Muscle layer of duodenum (tissue), 2 donors: ENCODE results near the gene NETO1.

ENCODE experiments used
- H3K27ac ChIP-seq: one replicate; pipeline ENCODE4 v1.7.0; 2013; ENCODE audit warnings: mild to moderate bottlenecking, low read length
- H3K27me3 ChIP-seq: one replicate; pipeline ENCODE4 v1.7.0; 2013; ENCODE audit warnings: low read depth, mild to moderate bottlenecking, control low read depth, low read length
- H3K36me3 ChIP-seq, 2 donors: one replicate each; pipeline ENCODE4 v1.7.0; 2013; ENCODE audit warnings: low read length in 2 of 2, control low read depth in 1 of 2, mild to moderate bottlenecking in 1 of 2; ENCODE audit not compliant: insufficient read depth in 2 of 2, control insufficient read depth in 1 of 2
- H3K4me1 ChIP-seq, 2 donors: one replicate each; pipeline ENCODE4 v1.7.0; 2013; ENCODE audit warnings: low read length in 2 of 2, mild to moderate bottlenecking in 2 of 2, control low read depth in 1 of 2, moderate library complexity in 1 of 2; ENCODE audit not compliant: insufficient read depth in 2 of 2, control insufficient read depth in 1 of 2
- H3K4me3 ChIP-seq, 2 donors: one replicate each; pipeline ENCODE4 v1.7.0; 2013; ENCODE audit warnings: low read length in 2 of 2, low read depth in 1 of 2, mild to moderate bottlenecking in 1 of 2
- H3K9me3 ChIP-seq, 2 donors: one replicate each; pipeline ENCODE4 v1.7.0; 2013; ENCODE audit warnings: low read length in 2 of 2, control low read depth in 1 of 2, mild to moderate bottlenecking in 1 of 2; ENCODE audit not compliant: control insufficient read depth in 1 of 2
- donor health status: healthy.

Gene NETO1

GRCh38 chr18:72869226-72870185, 1.7 kb upstream of the NETO1 start:
- H3K36me3 ChIP-seq: no peaks in the 10 kb centered on the region
- H3K4me1 ChIP-seq: peaks cover 0 to 26% of the 10 kb centered on the region in 2 donors
- peaks cover 4% of the 10 kb centered on the region for H3K27me3 ChIP-seq
- no peak overlapping the region for H3K4me3 ChIP-seq
- no peak overlapping the region for H3K27ac ChIP-seq
- no peaks in the 10 kb centered on the region for H3K9me3 ChIP-seq

GRCh38 chr18:72868585-72869225, 918 bp upstream of the NETO1 start:
- Histone ChIP-seq H3K9me3 (no peaks in the 10 kb centered on the region), H3K27me3 (peaks cover 4% of the 10 kb centered on the region), H3K4me3 (peak overlapping the region in 1 of 2 donors; percentile 57), H3K27ac (no peak overlapping the region), H3K4me1 (peaks cover 0 to 26% of the 10 kb centered on the region in 2 donors), H3K36me3 (no peaks in the 10 kb centered on the region)

- no peak overlapping the region for H3K27ac ChIP-seq
- no peaks in the 10 kb centered on the region for H3K9me3 ChIP-seq
- peaks cover 0 to 26% of the 10 kb centered on the region in 2 donors for H3K4me1 ChIP-seq
- no peaks in the 10 kb centered on the region for H3K36me3 ChIP-seq
- peak overlapping the region in 1 of 2 donors; percentile 50 for H3K4me3 ChIP-seq
- peaks cover 4% of the 10 kb centered on the region for H3K27me3 ChIP-seq
Observed at GRCh38 chr18:72866901-72867745, 664 bp downstream of the NETO1 start.

- Histone ChIP-seq H3K4me3 (peak overlapping the region in 1 of 2 donors; percentile 50), H3K4me1 (peaks cover 0 to 26% of the 10 kb centered on the region in 2 donors), H3K27me3 (peaks cover 4% of the 10 kb centered on the region), H3K27ac (no peak overlapping the region), H3K36me3 (no peaks in the 10 kb centered on the region), H3K9me3 (no peaks in the 10 kb centered on the region)
Observed at GRCh38 chr18:72866442-72866900, 1.3 kb downstream of the NETO1 start.

GRCh38 chr18:72863754-72864153, 4.0 kb downstream of the NETO1 start:
- H3K4me3 ChIP-seq: no peak overlapping the region
- peaks cover 0 to 18% of the 10 kb centered on the region in 2 donors for H3K4me1 ChIP-seq
- H3K36me3 ChIP-seq: no peaks in the 10 kb centered on the region
- no peak overlapping the region for H3K27ac ChIP-seq
- no peaks in the 10 kb centered on the region for H3K9me3 ChIP-seq
- peaks cover 4% of the 10 kb centered on the region for H3K27me3 ChIP-seq

- no peaks in the 10 kb centered on the region for H3K27me3 ChIP-seq
- no peaks in the 10 kb centered on the region for H3K4me1 ChIP-seq
- H3K27ac ChIP-seq: no peak overlapping the region
- no peaks in the 10 kb centered on the region for H3K9me3 ChIP-seq
- H3K4me3 ChIP-seq: no peak overlapping the region
- H3K36me3 ChIP-seq: no peaks in the 10 kb centered on the region
Observed at GRCh38 chr18:72859088-72859487, 8.7 kb downstream of the NETO1 start.

GRCh38 chr18:72849671-72850070, 18.1 kb downstream of the NETO1 start:
- Histone ChIP-seq H3K4me3 (no peak overlapping the region), H3K27ac (no peak overlapping the region), H3K27me3 (no peaks in the 10 kb centered on the region), H3K4me1 (no peaks in the 10 kb centered on the region), H3K36me3 (no peaks in the 10 kb centered on the region), H3K9me3 (no peaks in the 10 kb centered on the region)

GRCh38 chr18:72848503-72849237, 19.1 kb downstream of the NETO1 start:
- H3K36me3 ChIP-seq: no peaks in the 10 kb centered on the region

GRCh38 chr18:72847771-72848170, 20.0 kb downstream of the NETO1 start:
- no peaks in the 10 kb centered on the region for H3K9me3 ChIP-seq
- no peaks in the 10 kb centered on the region for H3K4me1 ChIP-seq
- H3K36me3 ChIP-seq: no peaks in the 10 kb centered on the region
- H3K4me3 ChIP-seq: no peak overlapping the region
- H3K27me3 ChIP-seq: no peaks in the 10 kb centered on the region
- H3K27ac ChIP-seq: no peak overlapping the region

More at GRCh38 chr18:72848503-72849237, 19.1 kb downstream of the NETO1 start:
- Histone ChIP-seq H3K4me1 (no peaks in the 10 kb centered on the region), H3K27me3 (no peaks in the 10 kb centered on the region), H3K4me3 (no peak overlapping the region), H3K27ac (no peak overlapping the region), H3K9me3 (no peaks in the 10 kb centered on the region)

- H3K36me3 ChIP-seq: no peaks in the 10 kb centered on the region
- H3K9me3 ChIP-seq: no peaks in the 10 kb centered on the region
- no peaks in the 10 kb centered on the region for H3K4me1 ChIP-seq
- no peak overlapping the region for H3K27ac ChIP-seq
- no peaks in the 10 kb centered on the region for H3K27me3 ChIP-seq
- no peak overlapping the region for H3K4me3 ChIP-seq
Observed at GRCh38 chr18:72846736-72847533, 20.9 kb downstream of the NETO1 start.
